Measurements from ENCODE around the gene SPATA22. TPM values are rescaled to one million over a fixed set of nuclear protein-coding genes. Genes with fewer than 3 reads are reported as not detected.
A peak's percentile ranks its signal among the peaks of the same experiment; 100 is the strongest.

The SPATA22 gene
- total and polyA plus RNA-seq, 2 experiments from 2014 or later, result not detected

DNA sequence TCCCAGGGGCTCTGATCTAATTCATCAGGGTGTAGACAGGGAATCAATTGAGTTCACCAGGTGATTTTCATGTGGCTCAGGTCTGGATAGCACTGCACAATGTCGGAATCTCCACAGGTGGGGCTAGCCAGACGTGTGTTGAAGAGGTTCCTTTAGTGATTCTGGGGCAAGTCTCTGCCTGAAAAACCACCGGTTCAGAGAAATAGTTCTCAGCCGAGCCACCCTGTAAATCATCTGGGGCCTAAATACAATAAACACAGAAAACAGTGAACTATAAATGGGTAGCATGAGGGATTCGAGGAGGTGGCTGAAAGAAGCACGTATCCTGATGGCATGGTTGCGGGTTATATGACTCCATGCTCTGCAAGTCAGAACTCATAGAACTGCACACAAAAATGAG is 25.5 kb upstream of the SPATA22 start:
- Mint-ChIP-seq H3K4me3 (no peak overlapping the region), H3K9me3 (peaks cover 19% of the 10 kb centered on the region), H3K36me3 (ENCODE audit: low read depth) (peaks cover 12% of the 10 kb centered on the region; the same call in 2 of the 3 replicates), H3K27ac (no peak overlapping the region; the same call in 1 of the 2 replicates), H3K27me3 (ENCODE audit: insufficient read depth, low read depth, poor library complexity) (peaks cover 1% of the 10 kb centered on the region), H3K4me1 (peaks cover 19% of the 10 kb centered on the region)
- Histone ChIP-seq H3K36me3 (ENCODE audit: insufficient read depth) (no peaks in the 10 kb centered on the region), H2AFZ (peak overlapping the region; percentile 94), H3F3A (replicated peaks; ENCODE audit: low read depth) (no peaks in the 10 kb centered on the region), H3K9me2 (ENCODE audit: insufficient read depth) (peaks cover 6% of the 10 kb centered on the region; the same call in 1 of the 2 replicates), H3K4me2 (no peak overlapping the region), H3K27me3 (ENCODE audit: insufficient read depth) (no peaks in the 10 kb centered on the region), H3K79me2 (replicated peaks; ENCODE audit: insufficient read depth) (no peaks in the 10 kb centered on the region), H3K4me1 (ENCODE audit: insufficient read depth) (peaks cover 27% of the 10 kb centered on the region), H3K27ac (ENCODE audit: low read depth) (no peak overlapping the region), H4K20me1 (replicated peaks; ENCODE audit: insufficient read depth) (no peaks in the 10 kb centered on the region), H3K4me3 (no peak overlapping the region)
- ATAC-seq (no peak; the same call in 2 of the 3 replicates), DNase-seq (ENCODE audit: low spot score) (no peak)
- no peak for TF ChIP-seq NANOG (IDR thresholded peaks at IDR 0.05; ENCODE audit: borderline replicate concordance)
- no peak for TF ChIP-seq EZH2 (IDR thresholded peaks at IDR 0.05; ENCODE audit: low read depth, unreplicated experiment)
- TF ChIP-seq POLR2AphosphoS5 (IDR thresholded peaks at IDR 0.05; ENCODE audit: low read depth), result no peak
- TF ChIP-seq ZNF114 (CRISPR knock-in tag; IDR thresholded peaks at IDR 0.05), result no peak
- no peak for TF ChIP-seq JUNB (IDR thresholded peaks at IDR 0.05; ENCODE audit: unreplicated experiment)
- no peak for TF ChIP-seq ZNF462 (CRISPR knock-in tag; IDR thresholded peaks at IDR 0.05)
- no peak for TF ChIP-seq REST (IDR thresholded peaks at IDR 0.05; ENCODE audit: unreplicated experiment)
- TF ChIP-seq, protein P1, sequence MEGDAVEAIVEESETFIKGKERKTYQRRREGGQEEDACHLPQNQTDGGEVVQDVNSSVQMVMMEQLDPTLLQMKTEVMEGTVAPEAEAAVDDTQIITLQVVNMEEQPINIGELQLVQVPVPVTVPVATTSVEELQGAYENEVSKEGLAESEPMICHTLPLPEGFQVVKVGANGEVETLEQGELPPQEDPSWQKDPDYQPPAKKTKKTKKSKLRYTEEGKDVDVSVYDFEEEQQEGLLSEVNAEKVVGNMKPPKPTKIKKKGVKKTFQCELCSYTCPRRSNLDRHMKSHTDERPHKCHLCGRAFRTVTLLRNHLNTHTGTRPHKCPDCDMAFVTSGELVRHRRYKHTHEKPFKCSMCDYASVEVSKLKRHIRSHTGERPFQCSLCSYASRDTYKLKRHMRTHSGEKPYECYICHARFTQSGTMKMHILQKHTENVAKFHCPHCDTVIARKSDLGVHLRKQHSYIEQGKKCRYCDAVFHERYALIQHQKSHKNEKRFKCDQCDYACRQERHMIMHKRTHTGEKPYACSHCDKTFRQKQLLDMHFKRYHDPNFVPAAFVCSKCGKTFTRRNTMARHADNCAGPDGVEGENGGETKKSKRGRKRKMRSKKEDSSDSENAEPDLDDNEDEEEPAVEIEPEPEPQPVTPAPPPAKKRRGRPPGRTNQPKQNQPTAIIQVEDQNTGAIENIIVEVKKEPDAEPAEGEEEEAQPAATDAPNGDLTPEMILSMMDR (conservative IDR thresholded peaks at IDR 0.05; ENCODE audit: low read depth in 2 of 2), result no peak
- TF ChIP-seq, protein P2, sequence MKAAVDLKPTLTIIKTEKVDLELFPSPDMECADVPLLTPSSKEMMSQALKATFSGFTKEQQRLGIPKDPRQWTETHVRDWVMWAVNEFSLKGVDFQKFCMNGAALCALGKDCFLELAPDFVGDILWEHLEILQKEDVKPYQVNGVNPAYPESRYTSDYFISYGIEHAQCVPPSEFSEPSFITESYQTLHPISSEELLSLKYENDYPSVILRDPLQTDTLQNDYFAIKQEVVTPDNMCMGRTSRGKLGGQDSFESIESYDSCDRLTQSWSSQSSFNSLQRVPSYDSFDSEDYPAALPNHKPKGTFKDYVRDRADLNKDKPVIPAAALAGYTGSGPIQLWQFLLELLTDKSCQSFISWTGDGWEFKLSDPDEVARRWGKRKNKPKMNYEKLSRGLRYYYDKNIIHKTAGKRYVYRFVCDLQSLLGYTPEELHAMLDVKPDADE (IDR thresholded peaks at IDR 0.05), result no peak
- TF ChIP-seq STAT1 (IDR thresholded peaks at IDR 0.05; ENCODE audit: unreplicated experiment), result no peak
- no peak for TF ChIP-seq CREB1 (CRISPR knock-in tag; IDR thresholded peaks at IDR 0.05; ENCODE audit: low read depth)
- no peak for TF ChIP-seq EZH2phosphoT487 (IDR thresholded peaks at IDR 0.05; ENCODE audit: unreplicated experiment)
- TF ChIP-seq ZNF331 (CRISPR knock-in tag; IDR thresholded peaks at IDR 0.05; ENCODE audit: low read depth), result no peak

All from GM23338 (cell line).